Prostate gland (tissue), 2 donors: ENCODE results near the gene MTA3. TPM values are rescaled to one million over a fixed set of nuclear protein-coding genes. Genes with fewer than 3 reads are reported as not detected.

Experiments used
- DNase-seq: peaks from one replicate; pipeline ENCODE4 v3.0.0-alpha.2; 2019; ENCODE audit warnings: low spot score
- H3K27ac ChIP-seq, 2 donors: fragments of 200-600 bp; sonication (generic); 2 replicates each; pipeline ENCODE4 v1.5.1; 2017 to 2019
- H3K27me3 ChIP-seq: fragments of 200-600 bp; sonication (generic); replicated peaks from 2 replicates; pipeline ENCODE4 v1.5.1; 2019; ENCODE audit not compliant: insufficient read depth
- H3K36me3 ChIP-seq, 2 donors: fragments of 200-600 bp; sonication (generic); 1 replicate in 1 of 2; 2 replicates in 1 of 2; pipeline versions ENCODE4 v1.5.1 to v1.8.1; 2017 to 2019
- H3K4me1 ChIP-seq: fragments of 200-600 bp; sonication (generic); replicated peaks from 2 replicates; pipeline ENCODE4 v1.5.1; 2019
- H3K4me3 ChIP-seq, 2 donors: fragments of 200-600 bp; sonication (generic); 2 replicates each; pipeline ENCODE4 v1.5.1; 2017 to 2019
- H3K9me3 ChIP-seq: fragments of 200-600 bp; sonication (generic); 2 replicates; pipeline ENCODE4 v1.5.1; 2017
- POLR2A ChIP-seq: fragments of 450-650 bp; IDR thresholded peaks from one replicate; pipeline ENCODE4 v1.6.1; 2016; ENCODE audit warnings: antibody characterized with exemption, mild to moderate bottlenecking
- POLR2AphosphoS5 ChIP-seq: sonication (generic); formaldehyde crosslinking; IDR thresholded peaks from one replicate; pipeline ENCODE4 v1.6.1; 2017; ENCODE audit warnings: antibody characterized with exemption
- WGBS: methylation state at CpG from one replicate; pipeline ENCODE4 v1.1.5; 2018; 5-methylcytosine and 5-hydroxymethylcytosine counted together
- intact Hi-C: fragments of 100-400 bp; cut with DNase I; formaldehyde crosslinking; loops from one replicate; pipeline ENCODE4 v1.14.2; 2022
- total RNA-seq, 2 donors: library from RNA; depleted of rRNA; stranded (reverse); fragments of >200 nt; gene quantifications; one replicate each; pipeline ENCODE4 v1.1.0, GENCODE V29; 2016
- TF ChIP-seq, protein P1 (sequence below), 4 experiments: fragments of 200-600 bp in 2 of 4; fragments of 450-650 bp in 2 of 4; sonication (generic) in 2 of 4; IDR thresholded peaks; 1 replicate in 3 of 4; 2 replicates in 1 of 4; pipeline ENCODE4 v1.5.1; 2016 to 2019; ENCODE audit warnings: antibody characterized with exemption in 4 of 4, mild to moderate bottlenecking in 2 of 4, moderate library complexity in 2 of 4

Gene MTA3
- total RNA-seq, 2 donors from 2014 or later = 23.6 to 53.4 TPM

DNA sequence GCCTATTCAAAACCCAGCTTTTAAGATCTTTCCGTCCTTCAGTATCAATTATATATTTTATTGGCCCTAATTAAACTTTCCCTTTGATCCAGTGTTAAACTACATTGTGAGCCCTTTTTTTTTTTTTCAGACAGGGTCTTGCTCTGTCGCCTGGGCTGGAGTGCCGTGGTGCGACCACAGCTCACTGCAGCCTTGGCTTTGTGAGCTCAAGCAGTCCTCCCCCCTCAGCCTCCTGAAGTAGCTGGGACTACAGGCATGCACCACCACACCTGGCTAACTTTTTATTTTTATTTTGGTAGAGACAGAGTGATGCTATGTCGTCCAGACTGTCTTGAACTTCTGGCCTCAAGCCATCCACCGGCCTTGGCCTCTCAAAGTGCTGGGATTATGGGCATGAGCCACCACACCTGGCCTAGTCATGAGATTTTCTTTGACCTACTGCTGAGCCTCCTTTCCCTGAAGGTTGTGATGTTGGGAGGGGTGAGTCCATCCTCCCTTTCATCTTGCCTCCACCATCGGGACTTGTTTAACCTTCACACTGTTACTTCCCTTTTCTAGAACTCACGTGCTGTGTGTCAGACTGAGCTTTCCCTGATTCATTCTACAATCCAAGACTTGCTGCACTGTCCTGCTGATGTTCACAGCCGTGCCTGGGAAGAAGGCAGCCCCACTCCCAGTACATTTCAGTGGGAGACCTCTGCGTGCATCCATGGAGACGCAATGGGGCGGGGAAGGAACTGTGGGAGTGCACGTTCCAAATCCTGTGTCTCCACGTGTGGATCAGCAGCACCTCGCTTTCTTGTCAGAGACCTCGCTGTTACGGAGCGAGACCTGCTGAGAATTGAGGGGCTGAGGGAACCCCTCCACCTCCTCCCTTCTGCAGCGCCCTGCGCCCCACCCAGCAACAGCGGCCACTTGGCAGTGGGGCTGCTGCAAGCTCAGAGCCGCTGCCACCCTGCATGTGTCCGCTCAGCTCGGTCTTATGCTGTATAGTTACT is 184.7 kb downstream of the MTA3 start:
- Histone ChIP-seq H3K36me3 (no peaks in the 10 kb centered on the region), H3K27ac (no peak overlapping the region), H3K27me3 (no peaks in the 10 kb centered on the region), H3K4me1 (peaks cover 5% of the 10 kb centered on the region), H3K9me3 (no peaks in the 10 kb centered on the region), H3K4me3 (no peak overlapping the region)
- WGBS = 79% methylated on average over 24 of the region's 24 CpGs
- DNase-seq = no peak
- intact Hi-C loops = no loop called here
- TF ChIP-seq POLR2A = no peak
- TF ChIP-seq, protein P1, sequence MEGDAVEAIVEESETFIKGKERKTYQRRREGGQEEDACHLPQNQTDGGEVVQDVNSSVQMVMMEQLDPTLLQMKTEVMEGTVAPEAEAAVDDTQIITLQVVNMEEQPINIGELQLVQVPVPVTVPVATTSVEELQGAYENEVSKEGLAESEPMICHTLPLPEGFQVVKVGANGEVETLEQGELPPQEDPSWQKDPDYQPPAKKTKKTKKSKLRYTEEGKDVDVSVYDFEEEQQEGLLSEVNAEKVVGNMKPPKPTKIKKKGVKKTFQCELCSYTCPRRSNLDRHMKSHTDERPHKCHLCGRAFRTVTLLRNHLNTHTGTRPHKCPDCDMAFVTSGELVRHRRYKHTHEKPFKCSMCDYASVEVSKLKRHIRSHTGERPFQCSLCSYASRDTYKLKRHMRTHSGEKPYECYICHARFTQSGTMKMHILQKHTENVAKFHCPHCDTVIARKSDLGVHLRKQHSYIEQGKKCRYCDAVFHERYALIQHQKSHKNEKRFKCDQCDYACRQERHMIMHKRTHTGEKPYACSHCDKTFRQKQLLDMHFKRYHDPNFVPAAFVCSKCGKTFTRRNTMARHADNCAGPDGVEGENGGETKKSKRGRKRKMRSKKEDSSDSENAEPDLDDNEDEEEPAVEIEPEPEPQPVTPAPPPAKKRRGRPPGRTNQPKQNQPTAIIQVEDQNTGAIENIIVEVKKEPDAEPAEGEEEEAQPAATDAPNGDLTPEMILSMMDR (IDR thresholded peaks at IDR 0.05) = no peak
- no peak for TF ChIP-seq POLR2AphosphoS5

DNA sequence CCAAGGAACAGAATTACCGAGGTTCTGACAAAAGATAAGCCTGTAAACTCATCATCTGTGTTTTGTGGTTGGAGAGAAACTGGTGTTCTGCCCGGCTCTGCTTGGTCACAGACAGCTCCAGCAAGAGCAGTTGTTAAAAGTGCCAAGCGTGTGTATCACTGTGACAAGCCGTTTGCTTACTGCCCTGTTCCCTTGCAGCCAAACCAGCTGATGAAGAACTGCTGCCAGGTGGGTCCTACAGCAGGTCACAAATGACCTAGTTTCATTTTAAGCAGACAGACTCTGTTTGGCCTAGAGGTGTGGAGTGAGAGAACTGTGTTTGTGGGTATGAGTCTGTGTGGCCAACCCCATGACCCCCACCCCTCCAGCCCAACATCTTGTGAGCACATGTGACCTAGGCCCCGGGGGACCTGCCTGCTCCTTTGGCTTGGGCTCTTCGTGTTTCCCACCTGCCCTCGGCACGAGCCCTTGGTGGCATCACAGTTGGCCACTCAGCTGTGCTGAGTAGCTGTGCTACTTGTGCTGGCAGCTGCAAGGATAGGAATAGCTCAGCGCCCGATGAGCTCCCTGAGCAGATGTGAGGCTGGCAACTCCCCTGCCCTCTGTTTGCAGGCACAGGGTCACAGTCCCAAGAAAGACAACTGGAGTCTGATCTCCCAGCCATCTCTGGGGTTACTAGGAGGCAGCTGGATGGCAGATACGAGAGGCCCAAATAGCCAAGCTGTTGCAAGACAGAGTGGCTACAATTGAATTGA is 185.8 kb downstream of the MTA3 start:
- WGBS = 41% methylated on average over 9 of the region's 11 CpGs
- Histone ChIP-seq H3K4me3 (no peak overlapping the region), H3K27ac (no peak overlapping the region), H3K9me3 (no peaks in the 10 kb centered on the region), H3K4me1 (peaks cover 5% of the 10 kb centered on the region), H3K36me3 (no peaks in the 10 kb centered on the region), H3K27me3 (no peaks in the 10 kb centered on the region)
- intact Hi-C loops = no loop called here
- TF ChIP-seq POLR2AphosphoS5 (no peak), POLR2A (no peak)
- TF ChIP-seq, protein P1 (IDR thresholded peaks at IDR 0.05) = no peak
- no peak for DNase-seq

DNA sequence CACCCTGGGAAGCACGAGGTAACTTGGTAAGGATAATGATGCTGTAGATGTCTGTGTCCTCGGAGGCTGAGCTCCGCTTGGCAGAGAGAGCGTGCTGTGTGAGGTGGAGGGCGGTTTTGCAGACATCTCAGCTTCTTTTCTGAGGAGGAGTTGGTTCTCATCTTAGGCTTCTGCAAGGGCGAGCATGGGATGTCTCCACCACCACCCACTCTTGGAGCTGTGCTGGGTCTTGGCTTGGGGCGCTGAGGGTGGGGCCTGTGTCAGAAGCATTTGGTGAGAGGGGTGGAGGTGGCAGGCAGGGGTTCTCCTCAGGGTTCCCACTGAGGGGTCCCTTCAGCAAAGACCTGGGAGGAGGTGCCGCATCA is 186.3 kb downstream of the MTA3 start:
- Histone ChIP-seq H3K4me3 (no peak overlapping the region), H3K27ac (no peak overlapping the region), H3K27me3 (no peaks in the 10 kb centered on the region), H3K9me3 (no peaks in the 10 kb centered on the region), H3K4me1 (peaks cover 5% of the 10 kb centered on the region), H3K36me3 (no peaks in the 10 kb centered on the region)
- TF ChIP-seq POLR2A = no peak
- TF ChIP-seq, protein P1 (IDR thresholded peaks at IDR 0.05) = no peak
- TF ChIP-seq POLR2AphosphoS5 = no peak
- intact Hi-C loops = no loop called here
- DNase-seq = no peak
- WGBS = 84% methylated on average over 8 of the region's 8 CpGs

DNA sequence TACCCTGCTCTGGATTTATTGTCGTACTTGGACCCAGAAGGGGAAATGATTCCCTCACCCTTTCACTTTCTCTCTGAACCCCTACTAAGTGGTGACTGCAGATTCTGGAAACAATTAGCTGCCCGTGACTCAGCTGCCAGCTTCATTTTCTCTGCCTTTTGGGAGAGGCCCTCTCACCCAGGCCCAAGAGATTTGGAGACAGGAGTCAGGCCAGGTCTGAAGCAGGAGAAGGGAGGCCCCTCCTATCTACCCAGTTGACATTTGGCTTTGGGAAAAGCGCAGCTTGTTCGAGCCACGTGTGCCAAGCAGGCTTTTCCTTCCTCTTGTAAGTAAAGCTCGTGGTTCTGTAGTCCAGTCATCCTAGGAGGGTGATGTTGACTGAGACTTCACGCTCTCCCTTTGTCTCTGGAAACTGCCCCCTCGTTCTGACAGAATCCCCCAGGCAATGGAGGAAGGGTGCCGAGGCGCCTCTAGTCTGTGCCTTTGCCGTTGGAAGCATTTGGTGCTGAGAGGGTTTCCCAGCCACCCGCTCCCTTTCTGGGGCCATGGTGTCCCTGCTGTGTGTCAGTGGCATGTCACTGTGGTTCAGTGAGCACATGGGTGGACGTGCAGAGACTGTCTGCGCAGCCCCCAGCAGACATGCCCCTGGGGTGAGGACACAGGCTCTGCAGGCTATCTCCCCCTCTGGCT is 186.9 kb downstream of the MTA3 start:
- Histone ChIP-seq H3K27ac (no peak overlapping the region), H3K4me1 (peaks cover 5% of the 10 kb centered on the region), H3K27me3 (no peaks in the 10 kb centered on the region), H3K9me3 (no peaks in the 10 kb centered on the region), H3K36me3 (no peaks in the 10 kb centered on the region), H3K4me3 (no peak overlapping the region)
- no peak for DNase-seq
- 75% methylated on average over 14 of the region's 14 CpGs for WGBS
- intact Hi-C loops = no loop called here
- TF ChIP-seq POLR2AphosphoS5 (no peak), POLR2A (no peak)
- TF ChIP-seq, protein P1 (IDR thresholded peaks at IDR 0.05) = no peak
